HepG2 (cell line): ENCODE measurements around the gene PTCH1. TPM values are rescaled to one million over a fixed set of nuclear protein-coding genes. Genes with fewer than 3 reads are reported as not detected.

ENCODE experiments used
- ARID5B ChIP-seq: IDR thresholded peaks from 2 replicates; pipeline ENCODE4 v1.4.0; 2020; ENCODE audit warnings: mild to moderate bottlenecking, missing genetic modification reagents
- ARNTL ChIP-seq: sonication (generic); formaldehyde crosslinking; IDR thresholded peaks from 2 replicates; pipeline ENCODE4 v1.4.0; 2020; ENCODE audit warnings: mild to moderate bottlenecking, missing genetic modification reagents
- ATRX ChIP-seq: sonication (generic); formaldehyde crosslinking; IDR thresholded peaks from 2 replicates; pipeline ENCODE4 v1.4.0; 2020; ENCODE audit warnings: missing genetic modification reagents, borderline replicate concordance
- FOXP1 ChIP-seq, 2 experiments: fragments of 450-650 bp in 1 of 2; IDR thresholded peaks; 2 replicates each; pipeline ENCODE4 v1.6.1; 2017 to 2018; ENCODE audit warnings: antibody characterized with exemption in 1 of 2
- HIC2 ChIP-seq: sonication (generic); formaldehyde crosslinking; IDR thresholded peaks from 2 replicates; pipeline ENCODE4 v1.9.0; 2022; ENCODE audit warnings: low read depth, missing genetic modification reagents
- HMGXB4 ChIP-seq, 2 experiments: sonication (generic) in 1 of 2; formaldehyde crosslinking in 1 of 2; IDR thresholded peaks; 2 replicates each; pipeline versions ENCODE4 v1.4.0 to v1.6.1; 2018 to 2020; ENCODE audit warnings: missing genetic modification reagents in 2 of 2, borderline replicate concordance in 1 of 2, low read depth in 1 of 2, mild to moderate bottlenecking in 1 of 2, missing biosample characterization in 1 of 2
- IKZF1 ChIP-seq: fragments of 450-650 bp; IDR thresholded peaks from 2 replicates; pipeline ENCODE4 v1.7.1; 2016
- PHF8 ChIP-seq: sonication (generic); formaldehyde crosslinking; IDR thresholded peaks from 2 replicates; pipeline ENCODE4 v1.5.0; 2020; ENCODE audit warnings: missing genetic modification reagents
- POLR2G ChIP-seq: fragments of 200-400 bp; formaldehyde crosslinking; IDR thresholded peaks from 2 replicates; pipeline ENCODE4 v1.6.1; 2018; ENCODE audit warnings: mild to moderate bottlenecking, low read depth, low read length, moderate library complexity
- PRDM10 ChIP-seq: sonication (generic); formaldehyde crosslinking; IDR thresholded peaks from 2 replicates; pipeline ENCODE4 v1.4.0; 2020; ENCODE audit warnings: low read depth, missing genetic modification reagents
- REPIN1 ChIP-seq: sonication (generic); formaldehyde crosslinking; IDR thresholded peaks from 2 replicates; pipeline ENCODE4 v1.8.0; 2022; ENCODE audit warnings: missing genetic modification reagents, low read depth, mild to moderate bottlenecking, borderline replicate concordance
- SALL2 ChIP-seq: sonication (generic); formaldehyde crosslinking; IDR thresholded peaks from 2 replicates; pipeline ENCODE4 v1.8.1; 2023; ENCODE audit warnings: mild to moderate bottlenecking, missing genetic modification reagents, inconsistent platforms
- TAF1 ChIP-seq: sonication (generic); formaldehyde crosslinking; IDR thresholded peaks from 2 replicates; pipeline ENCODE4 v1.4.0; 2020; ENCODE audit warnings: missing genetic modification reagents
- polyA plus RNA-seq, 8 experiments: library from polyadenylated mRNA; depleted of rRNA in 3 of 8; stranded (reverse) in 7 of 8; unstranded in 1 of 8; fragments of >200 nt; fragmentation: Illumina TruSeq in 4 of 8; extraction: Trizol in 4 of 8; gene quantifications; 2 replicates each; pipeline versions ENCODE4 v1.2.1 to v1.2.3, GENCODE V29; 2011 to 2016; ENCODE audit warnings: low read depth in 4 of 8, missing spikeins in 1 of 8, mixed read lengths in 1 of 8; ENCODE audit not compliant: insufficient read depth in 1 of 8
- total RNA-seq, 5 experiments: library from RNA; depleted of rRNA; stranded (reverse); fragments of >200 nt; fragmentation: Illumina TruSeq; extraction: Trizol; gene quantifications; 2 replicates each; pipeline ENCODE4 v1.2.3, GENCODE V29; 2016; ENCODE audit warnings: low read depth in 1 of 5

Gene PTCH1
- total and polyA plus RNA-seq, 2 of the 13 experiments (the other 11 are each of a cell fraction or from before 2014, with no cell fraction given): 2.8 to 3.9 TPM

GRCh38 chr9:95505717-95506427, 10.9 kb downstream of the PTCH1 start (continued):
- TF ChIP-seq ARID5B (CRISPR knock-in tag) (peak; percentile 7; the same call in 1 of the 2 replicates), HMGXB4 (CRISPR knock-in tag; IDR thresholded peaks at IDR 0.05; ENCODE audit: borderline replicate concordance in 1 of 2, low read depth in 1 of 2) (peak in 1 of 2 experiments; percentile 49; a peak in 2 of 4 replicates), SALL2 (CRISPR knock-in tag) (0 out of 2 replicates have a peak, but pooled peaks have one; percentile 34), HIC2 (no peak), ATRX (CRISPR knock-in tag) (no peak), POLR2G (peak; percentile 60; the same call in 1 of the 2 replicates), IKZF1 (no peak), FOXP1 (IDR thresholded peaks at IDR 0.05) (no peak), FOXP1 (CRISPR knock-in tag; IDR thresholded peaks at IDR 0.05) (0 out of 2 replicates have a peak, but pooled peaks have one; percentile 6), PRDM10 (peak; percentile 96), TAF1 (peak; percentile 49), PHF8 (CRISPR knock-in tag) (peak; percentile 57; the same call in 1 of the 2 replicates), ARNTL (0 out of 2 replicates have a peak, but pooled peaks have one; percentile 5), REPIN1 (0 out of 2 replicates have a peak, but pooled peaks have one; percentile 14)
